GM23338 (cell line): Measurements from ENCODE around the gene NR2C2. TPM values are rescaled to one million over a fixed set of nuclear protein-coding genes. Genes with fewer than 3 reads are reported as not detected.
A peak's percentile ranks its signal among the peaks of the same experiment; 100 is the strongest.

Experiments
- ATAC-seq: fragments of 200-7000 bp; cut with Tn5 transposase; 3 replicates; pipeline ENCODE4 v1.9.1; 2020
- DNase-seq: peaks from one replicate; pipeline ENCODE4 v3.0.0-alpha.2; 2015; ENCODE audit warnings: low spot score
- H2AFZ ChIP-seq: fragments of 200-600 bp; sonication (generic); 2 replicates; pipeline ENCODE4 v1.8.0; 2016; ENCODE audit warnings: antibody characterized with exemption, mild to moderate bottlenecking, moderate library complexity
- H3F3A ChIP-seq: fragments of 200-600 bp; sonication (generic); replicated peaks from 2 replicates; pipeline ENCODE4 v1.8.0; 2017; ENCODE audit warnings: antibody characterized with exemption, mixed run types, low read depth
- H3K27ac ChIP-seq: fragments of 200-600 bp; sonication (generic); 2 replicates; pipeline ENCODE4 v1.6.1; 2016; ENCODE audit warnings: low read depth
- H3K27me3 ChIP-seq: fragments of 200-600 bp; sonication (generic); 2 replicates; pipeline ENCODE4 v1.8.0; 2016; ENCODE audit warnings: mild to moderate bottlenecking, mixed run types, moderate library complexity; ENCODE audit not compliant: insufficient read depth
- H3K36me3 ChIP-seq: fragments of 200-600 bp; sonication (generic); 2 replicates; pipeline ENCODE4 v1.8.0; 2016; ENCODE audit warnings: mild to moderate bottlenecking; ENCODE audit not compliant: insufficient read depth
- H3K4me1 ChIP-seq: fragments of 200-600 bp; sonication (generic); 2 replicates; pipeline ENCODE4 v1.8.0; 2016; ENCODE audit warnings: mild to moderate bottlenecking, moderate library complexity; ENCODE audit not compliant: insufficient read depth
- H3K4me2 ChIP-seq: fragments of 200-600 bp; sonication (generic); 2 replicates; pipeline ENCODE4 v1.7.1; 2017; ENCODE audit warnings: mixed run types
- H3K4me3 ChIP-seq: fragments of 200-600 bp; sonication (generic); 2 replicates; pipeline ENCODE4 v1.6.1; 2016; ENCODE audit warnings: mixed run types
- H3K79me2 ChIP-seq: fragments of 200-600 bp; sonication (generic); replicated peaks from 2 replicates; pipeline ENCODE4 v1.8.0; 2017; ENCODE audit warnings: mild to moderate bottlenecking; ENCODE audit not compliant: insufficient read depth
- H3K9me2 ChIP-seq: fragments of 200-600 bp; sonication (generic); 2 replicates; pipeline ENCODE4 v1.8.0; 2017; ENCODE audit not compliant: insufficient read depth
- H4K20me1 ChIP-seq: fragments of 200-600 bp; sonication (generic); replicated peaks from 2 replicates; pipeline ENCODE4 v1.8.0; 2017; ENCODE audit warnings: mild to moderate bottlenecking; ENCODE audit not compliant: insufficient read depth
- H3K27ac Mint-ChIP-seq: 2 replicates; pipeline ENCODE4 v1.8.0; 2020; ENCODE audit warnings: inconsistent platforms, mild to moderate bottlenecking, moderate library complexity, mixed read lengths
- H3K27me3 Mint-ChIP-seq: 3 replicates; pipeline ENCODE4 v1.8.0; 2022; ENCODE audit warnings: low read depth, mild to moderate bottlenecking, moderate library complexity, mixed read lengths, inconsistent platforms; ENCODE audit not compliant: insufficient read depth, poor library complexity
- H3K36me3 Mint-ChIP-seq: 3 replicates; pipeline ENCODE4 v1.8.0; 2021; ENCODE audit warnings: low read depth, mild to moderate bottlenecking, inconsistent platforms, moderate library complexity, mixed read lengths
- H3K4me1 Mint-ChIP-seq: 3 replicates; pipeline ENCODE4 v1.8.0; 2020; ENCODE audit warnings: mild to moderate bottlenecking, inconsistent platforms, mixed read lengths
- H3K4me3 Mint-ChIP-seq: 3 replicates; pipeline ENCODE4 v1.8.0; 2021; ENCODE audit warnings: moderate library complexity, mild to moderate bottlenecking, inconsistent platforms, mixed read lengths
- H3K9me3 Mint-ChIP-seq: 3 replicates; pipeline ENCODE4 v1.8.0; 2020; ENCODE audit warnings: moderate library complexity, mild to moderate bottlenecking, inconsistent platforms, mixed read lengths
- CREB1 ChIP-seq: fragments of 250-450 bp; sonication (Bioruptor Pico); IDR thresholded peaks from 2 replicates; pipeline ENCODE4 v1.5.0; 2020; ENCODE audit warnings: low read depth, mild to moderate bottlenecking, moderate library complexity
- EZH2 ChIP-seq: fragments of 200-600 bp; sonication (generic); IDR thresholded peaks from one replicate; pipeline ENCODE4 v1.8.0; 2017; ENCODE audit warnings: antibody characterized with exemption, mild to moderate bottlenecking, low read depth; ENCODE audit not compliant: unreplicated experiment
- EZH2phosphoT487 ChIP-seq: fragments of 200-600 bp; sonication (generic); IDR thresholded peaks from one replicate; pipeline ENCODE4 v1.8.1; 2018; ENCODE audit warnings: antibody characterized with exemption; ENCODE audit not compliant: unreplicated experiment
- JUNB ChIP-seq: IDR thresholded peaks from one replicate; pipeline ENCODE4 v1.6.1; 2016; ENCODE audit warnings: antibody characterized with exemption; ENCODE audit not compliant: unreplicated experiment
- NANOG ChIP-seq: IDR thresholded peaks from 2 replicates; pipeline ENCODE4 v1.6.1; 2016; ENCODE audit warnings: antibody characterized with exemption, borderline replicate concordance
- POLR2AphosphoS5 ChIP-seq: IDR thresholded peaks from 2 replicates; pipeline ENCODE4 v1.6.1; 2016; ENCODE audit warnings: antibody characterized with exemption, low read depth
- STAT1 ChIP-seq: IDR thresholded peaks from one replicate; pipeline ENCODE4 v1.6.1; 2016; ENCODE audit warnings: antibody characterized with exemption; ENCODE audit not compliant: unreplicated experiment
- ZNF114 ChIP-seq: fragments of 250-450 bp; sonication (Bioruptor Pico); IDR thresholded peaks from 2 replicates; pipeline ENCODE4 v1.5.0; 2020; ENCODE audit warnings: mild to moderate bottlenecking, moderate library complexity
- ZNF331 ChIP-seq: fragments of 250-450 bp; sonication (Bioruptor Pico); IDR thresholded peaks from 2 replicates; pipeline ENCODE4 v1.5.0; 2020; ENCODE audit warnings: low read depth, mild to moderate bottlenecking, moderate library complexity
- polyA plus RNA-seq: library from polyadenylated mRNA; unstranded; fragments of >200 nt; fragmentation: Nextera tagmentation; extraction: Ambion mirVana; gene quantifications from 2 replicates; pipeline ENCODE4 v1.2.1, GENCODE V29; 2016
- total RNA-seq: library from RNA; depleted of rRNA; stranded (reverse); fragments of >200 nt; shearing (Covaris generic); gene quantifications from 2 replicates; pipeline ENCODE4 v1.2.3, GENCODE V29; 2014
- TF ChIP-seq, protein P1 (sequence below): IDR thresholded peaks from one replicate; pipeline ENCODE4 v1.6.1; 2018; ENCODE audit warnings: antibody characterized with exemption; ENCODE audit not compliant: unreplicated experiment
- TF ChIP-seq, protein P2 (sequence below): IDR thresholded peaks from 2 replicates; pipeline ENCODE4 v1.6.1; 2016; ENCODE audit warnings: antibody characterized with exemption
- TF ChIP-seq, protein P3 (sequence below): fragments of 250-450 bp; sonication (Bioruptor Pico); IDR thresholded peaks from 2 replicates; pipeline ENCODE4 v1.5.0; 2020; ENCODE audit warnings: mild to moderate bottlenecking, moderate library complexity
- TF ChIP-seq, protein P4 (sequence below), 2 experiments: fragments of 200-600 bp in 1 of 2; sonication (generic) in 1 of 2; conservative IDR thresholded peaks; 2 replicates each; pipeline versions ENCODE4 v1.5.1 to v1.6.1; 2016 to 2017; ENCODE audit warnings: antibody characterized with exemption in 2 of 2, low read depth in 2 of 2, mild to moderate bottlenecking in 2 of 2, moderate library complexity in 1 of 2

The NR2C2 gene
- total and polyA plus RNA-seq, 2 experiments from 2014 or later = 12.0 to 57.2 TPM

DNA sequence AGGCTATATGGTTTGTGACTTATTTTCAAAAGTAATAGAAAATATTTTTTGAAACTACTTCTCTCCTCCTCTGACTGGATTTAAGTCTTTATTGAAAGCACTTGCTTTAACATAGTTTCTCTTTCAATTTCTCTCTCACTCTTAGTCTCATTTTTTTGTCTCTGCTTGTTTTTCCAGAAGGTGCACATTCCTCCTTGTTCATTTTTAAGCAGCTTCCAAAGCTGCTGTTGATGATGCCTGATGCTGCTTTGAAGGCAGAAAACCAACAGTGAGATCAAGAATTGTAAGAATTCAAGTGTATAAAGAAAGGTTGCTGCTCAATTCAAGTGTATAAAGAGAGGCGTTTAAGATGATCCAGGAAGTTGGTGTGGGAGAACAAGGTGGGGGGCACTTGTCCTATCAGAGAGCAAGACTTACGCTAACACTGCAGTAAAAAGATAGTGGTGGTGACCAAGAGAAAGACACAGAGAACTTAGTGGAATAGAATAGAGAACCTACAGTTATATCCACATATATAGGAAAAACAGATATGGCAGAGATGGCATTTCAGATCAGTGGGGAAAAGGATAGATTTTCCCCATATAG, 12.1 kb downstream of the NR2C2 start:
- Histone ChIP-seq H3F3A (no peaks in the 10 kb centered on the region), H2AFZ (no peak overlapping the region), H3K79me2 (peaks cover 100% of the 10 kb centered on the region), H4K20me1 (peaks cover 36% of the 10 kb centered on the region), H3K36me3 (no peaks in the 10 kb centered on the region; the same call in 1 of the 2 replicates), H3K4me3 (no peak overlapping the region), H3K27me3 (no peaks in the 10 kb centered on the region), H3K27ac (no peak overlapping the region), H3K4me2 (no peak overlapping the region), H3K9me2 (no peaks in the 10 kb centered on the region), H3K4me1 (peaks cover 16% of the 10 kb centered on the region)
- 0 out of 2 replicates have a peak overlapping the region, but pooled peaks have one; percentile 8 for H3K27ac Mint-ChIP-seq
- no peak overlapping the region for H3K4me3 Mint-ChIP-seq
- ATAC-seq (no peak), DNase-seq (no peak)
- H3K36me3 Mint-ChIP-seq = peaks cover 7% of the 10 kb centered on the region; the same call in 1 of the 3 replicates
- no peaks in the 10 kb centered on the region for H3K9me3 Mint-ChIP-seq
- H3K4me1 Mint-ChIP-seq = peaks cover 23% of the 10 kb centered on the region
- TF ChIP-seq ZNF331 (CRISPR knock-in tag) (no peak), POLR2AphosphoS5 (no peak), STAT1 (no peak), EZH2 (no peak), NANOG (no peak), ZNF114 (CRISPR knock-in tag) (no peak), EZH2phosphoT487 (no peak), CREB1 (CRISPR knock-in tag) (no peak), JUNB (no peak)
- TF ChIP-seq, protein P1, sequence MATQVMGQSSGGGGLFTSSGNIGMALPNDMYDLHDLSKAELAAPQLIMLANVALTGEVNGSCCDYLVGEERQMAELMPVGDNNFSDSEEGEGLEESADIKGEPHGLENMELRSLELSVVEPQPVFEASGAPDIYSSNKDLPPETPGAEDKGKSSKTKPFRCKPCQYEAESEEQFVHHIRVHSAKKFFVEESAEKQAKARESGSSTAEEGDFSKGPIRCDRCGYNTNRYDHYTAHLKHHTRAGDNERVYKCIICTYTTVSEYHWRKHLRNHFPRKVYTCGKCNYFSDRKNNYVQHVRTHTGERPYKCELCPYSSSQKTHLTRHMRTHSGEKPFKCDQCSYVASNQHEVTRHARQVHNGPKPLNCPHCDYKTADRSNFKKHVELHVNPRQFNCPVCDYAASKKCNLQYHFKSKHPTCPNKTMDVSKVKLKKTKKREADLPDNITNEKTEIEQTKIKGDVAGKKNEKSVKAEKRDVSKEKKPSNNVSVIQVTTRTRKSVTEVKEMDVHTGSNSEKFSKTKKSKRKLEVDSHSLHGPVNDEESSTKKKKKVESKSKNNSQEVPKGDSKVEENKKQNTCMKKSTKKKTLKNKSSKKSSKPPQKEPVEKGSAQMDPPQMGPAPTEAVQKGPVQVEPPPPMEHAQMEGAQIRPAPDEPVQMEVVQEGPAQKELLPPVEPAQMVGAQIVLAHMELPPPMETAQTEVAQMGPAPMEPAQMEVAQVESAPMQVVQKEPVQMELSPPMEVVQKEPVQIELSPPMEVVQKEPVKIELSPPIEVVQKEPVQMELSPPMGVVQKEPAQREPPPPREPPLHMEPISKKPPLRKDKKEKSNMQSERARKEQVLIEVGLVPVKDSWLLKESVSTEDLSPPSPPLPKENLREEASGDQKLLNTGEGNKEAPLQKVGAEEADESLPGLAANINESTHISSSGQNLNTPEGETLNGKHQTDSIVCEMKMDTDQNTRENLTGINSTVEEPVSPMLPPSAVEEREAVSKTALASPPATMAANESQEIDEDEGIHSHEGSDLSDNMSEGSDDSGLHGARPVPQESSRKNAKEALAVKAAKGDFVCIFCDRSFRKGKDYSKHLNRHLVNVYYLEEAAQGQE = no peak
- TF ChIP-seq, protein P2, sequence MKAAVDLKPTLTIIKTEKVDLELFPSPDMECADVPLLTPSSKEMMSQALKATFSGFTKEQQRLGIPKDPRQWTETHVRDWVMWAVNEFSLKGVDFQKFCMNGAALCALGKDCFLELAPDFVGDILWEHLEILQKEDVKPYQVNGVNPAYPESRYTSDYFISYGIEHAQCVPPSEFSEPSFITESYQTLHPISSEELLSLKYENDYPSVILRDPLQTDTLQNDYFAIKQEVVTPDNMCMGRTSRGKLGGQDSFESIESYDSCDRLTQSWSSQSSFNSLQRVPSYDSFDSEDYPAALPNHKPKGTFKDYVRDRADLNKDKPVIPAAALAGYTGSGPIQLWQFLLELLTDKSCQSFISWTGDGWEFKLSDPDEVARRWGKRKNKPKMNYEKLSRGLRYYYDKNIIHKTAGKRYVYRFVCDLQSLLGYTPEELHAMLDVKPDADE = no peak
- TF ChIP-seq, protein P3, sequence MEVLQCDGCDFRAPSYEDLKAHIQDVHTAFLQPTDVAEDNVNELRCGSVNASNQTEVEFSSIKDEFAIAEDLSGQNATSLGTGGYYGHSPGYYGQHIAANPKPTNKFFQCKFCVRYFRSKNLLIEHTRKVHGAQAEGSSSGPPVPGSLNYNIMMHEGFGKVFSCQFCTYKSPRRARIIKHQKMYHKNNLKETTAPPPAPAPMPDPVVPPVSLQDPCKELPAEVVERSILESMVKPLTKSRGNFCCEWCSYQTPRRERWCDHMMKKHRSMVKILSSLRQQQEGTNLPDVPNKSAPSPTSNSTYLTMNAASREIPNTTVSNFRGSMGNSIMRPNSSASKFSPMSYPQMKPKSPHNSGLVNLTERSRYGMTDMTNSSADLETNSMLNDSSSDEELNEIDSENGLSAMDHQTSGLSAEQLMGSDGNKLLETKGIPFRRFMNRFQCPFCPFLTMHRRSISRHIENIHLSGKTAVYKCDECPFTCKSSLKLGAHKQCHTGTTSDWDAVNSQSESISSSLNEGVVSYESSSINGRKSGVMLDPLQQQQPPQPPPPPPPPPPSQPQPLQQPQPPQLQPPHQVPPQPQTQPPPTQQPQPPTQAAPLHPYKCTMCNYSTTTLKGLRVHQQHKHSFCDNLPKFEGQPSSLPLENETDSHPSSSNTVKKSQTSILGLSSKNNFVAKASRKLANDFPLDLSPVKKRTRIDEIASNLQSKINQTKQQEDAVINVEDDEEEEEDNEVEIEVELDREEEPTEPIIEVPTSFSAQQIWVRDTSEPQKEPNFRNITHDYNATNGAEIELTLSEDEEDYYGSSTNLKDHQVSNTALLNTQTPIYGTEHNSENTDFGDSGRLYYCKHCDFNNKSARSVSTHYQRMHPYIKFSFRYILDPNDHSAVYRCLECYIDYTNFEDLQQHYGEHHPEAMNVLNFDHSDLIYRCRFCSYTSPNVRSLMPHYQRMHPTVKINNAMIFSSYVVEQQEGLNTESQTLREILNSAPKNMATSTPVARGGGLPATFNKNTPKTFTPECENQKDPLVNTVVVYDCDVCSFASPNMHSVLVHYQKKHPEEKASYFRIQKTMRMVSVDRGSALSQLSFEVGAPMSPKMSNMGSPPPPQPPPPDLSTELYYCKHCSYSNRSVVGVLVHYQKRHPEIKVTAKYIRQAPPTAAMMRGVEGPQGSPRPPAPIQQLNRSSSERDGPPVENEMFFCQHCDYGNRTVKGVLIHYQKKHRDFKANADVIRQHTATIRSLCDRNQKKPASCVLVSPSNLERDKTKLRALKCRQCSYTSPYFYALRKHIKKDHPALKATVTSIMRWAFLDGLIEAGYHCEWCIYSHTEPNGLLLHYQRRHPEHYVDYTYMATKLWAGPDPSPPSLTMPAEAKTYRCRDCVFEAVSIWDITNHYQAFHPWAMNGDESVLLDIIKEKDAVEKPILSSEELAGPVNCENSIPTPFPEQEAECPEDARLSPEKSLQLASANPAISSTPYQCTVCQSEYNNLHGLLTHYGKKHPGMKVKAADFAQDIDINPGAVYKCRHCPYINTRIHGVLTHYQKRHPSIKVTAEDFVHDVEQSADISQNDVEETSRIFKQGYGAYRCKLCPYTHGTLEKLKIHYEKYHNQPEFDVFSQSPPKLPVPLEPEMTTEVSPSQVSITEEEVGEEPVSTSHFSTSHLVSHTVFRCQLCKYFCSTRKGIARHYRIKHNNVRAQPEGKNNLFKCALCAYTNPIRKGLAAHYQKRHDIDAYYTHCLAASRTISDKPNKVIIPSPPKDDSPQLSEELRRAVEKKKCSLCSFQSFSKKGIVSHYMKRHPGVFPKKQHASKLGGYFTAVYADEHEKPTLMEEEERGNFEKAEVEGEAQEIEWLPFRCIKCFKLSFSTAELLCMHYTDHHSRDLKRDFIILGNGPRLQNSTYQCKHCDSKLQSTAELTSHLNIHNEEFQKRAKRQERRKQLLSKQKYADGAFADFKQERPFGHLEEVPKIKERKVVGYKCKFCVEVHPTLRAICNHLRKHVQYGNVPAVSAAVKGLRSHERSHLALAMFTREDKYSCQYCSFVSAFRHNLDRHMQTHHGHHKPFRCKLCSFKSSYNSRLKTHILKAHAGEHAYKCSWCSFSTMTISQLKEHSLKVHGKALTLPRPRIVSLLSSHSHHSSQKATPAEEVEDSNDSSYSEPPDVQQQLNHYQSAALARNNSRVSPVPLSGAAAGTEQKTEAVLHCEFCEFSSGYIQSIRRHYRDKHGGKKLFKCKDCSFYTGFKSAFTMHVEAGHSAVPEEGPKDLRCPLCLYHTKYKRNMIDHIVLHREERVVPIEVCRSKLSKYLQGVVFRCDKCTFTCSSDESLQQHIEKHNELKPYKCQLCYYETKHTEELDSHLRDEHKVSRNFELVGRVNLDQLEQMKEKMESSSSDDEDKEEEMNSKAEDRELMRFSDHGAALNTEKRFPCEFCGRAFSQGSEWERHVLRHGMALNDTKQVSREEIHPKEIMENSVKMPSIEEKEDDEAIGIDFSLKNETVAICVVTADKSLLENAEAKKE (CRISPR knock-in tag) = no peak
- TF ChIP-seq, protein P4, sequence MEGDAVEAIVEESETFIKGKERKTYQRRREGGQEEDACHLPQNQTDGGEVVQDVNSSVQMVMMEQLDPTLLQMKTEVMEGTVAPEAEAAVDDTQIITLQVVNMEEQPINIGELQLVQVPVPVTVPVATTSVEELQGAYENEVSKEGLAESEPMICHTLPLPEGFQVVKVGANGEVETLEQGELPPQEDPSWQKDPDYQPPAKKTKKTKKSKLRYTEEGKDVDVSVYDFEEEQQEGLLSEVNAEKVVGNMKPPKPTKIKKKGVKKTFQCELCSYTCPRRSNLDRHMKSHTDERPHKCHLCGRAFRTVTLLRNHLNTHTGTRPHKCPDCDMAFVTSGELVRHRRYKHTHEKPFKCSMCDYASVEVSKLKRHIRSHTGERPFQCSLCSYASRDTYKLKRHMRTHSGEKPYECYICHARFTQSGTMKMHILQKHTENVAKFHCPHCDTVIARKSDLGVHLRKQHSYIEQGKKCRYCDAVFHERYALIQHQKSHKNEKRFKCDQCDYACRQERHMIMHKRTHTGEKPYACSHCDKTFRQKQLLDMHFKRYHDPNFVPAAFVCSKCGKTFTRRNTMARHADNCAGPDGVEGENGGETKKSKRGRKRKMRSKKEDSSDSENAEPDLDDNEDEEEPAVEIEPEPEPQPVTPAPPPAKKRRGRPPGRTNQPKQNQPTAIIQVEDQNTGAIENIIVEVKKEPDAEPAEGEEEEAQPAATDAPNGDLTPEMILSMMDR (conservative IDR thresholded peaks at IDR 0.05; ENCODE audit: low read depth in 2 of 2) = no peak
- peaks cover 3% of the 10 kb centered on the region for H3K27me3 Mint-ChIP-seq
